HG03442 (cell line): ENCODE measurements around the gene TMA16.
"Not testable (repeated sequence)": the region's sequence is repeated elsewhere in the genome, so short reads cannot be mapped to it uniquely, and the experiment has no call there.

Source experiments
- ATAC-seq: cut with Tn5 transposase; IDR thresholded peaks from one replicate; pipeline ENCODE4 v1.9.1; 2021; ENCODE audit warnings: mild to moderate bottlenecking, moderate library complexity; ENCODE audit not compliant: unreplicated experiment

The TMA16 gene

DNA sequence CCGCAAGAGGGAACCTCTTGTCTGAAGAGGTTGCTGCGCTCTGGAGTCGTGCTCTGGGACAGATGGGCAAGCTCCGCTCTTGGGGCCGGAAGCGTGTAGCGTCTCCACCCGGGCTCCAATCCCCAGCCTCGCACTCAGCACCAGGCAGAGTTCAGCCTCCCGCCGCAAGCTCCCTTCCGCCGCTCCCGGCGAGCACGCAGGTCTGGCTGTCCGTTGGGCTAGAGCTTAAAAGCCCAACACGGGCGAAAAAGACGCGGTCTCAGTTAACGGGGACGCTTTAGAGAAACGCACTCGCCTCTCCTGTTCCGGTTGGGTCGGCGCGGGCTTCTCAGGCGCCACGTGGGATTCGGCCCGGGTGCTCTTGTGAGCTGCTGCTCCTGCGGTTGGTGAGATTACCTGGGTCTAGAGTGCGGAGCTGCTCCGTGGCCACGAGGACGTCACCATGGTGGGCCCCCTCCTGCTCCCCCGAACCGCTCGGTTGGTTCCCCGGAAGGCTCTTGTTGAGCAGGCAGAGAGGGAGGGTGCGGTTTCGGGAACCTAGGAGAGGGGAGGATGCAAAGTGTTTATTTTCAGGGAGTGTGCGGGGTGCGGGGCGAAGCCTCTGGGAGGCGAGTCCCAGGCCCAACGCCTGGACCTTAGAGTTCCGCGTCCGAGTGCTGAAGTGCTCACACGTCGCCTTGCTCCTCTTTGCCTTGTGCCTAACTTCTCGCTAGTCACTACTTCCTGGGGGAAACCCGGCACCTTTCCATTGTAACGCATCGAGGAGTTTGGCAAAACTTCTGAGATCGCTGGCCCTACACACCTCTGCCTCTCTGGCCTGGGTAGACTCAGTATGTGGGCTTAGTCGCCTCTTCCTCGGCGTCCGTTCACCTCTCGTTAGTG lies at the start of gene TMA16:
Gene TMA16 (plus strand): TSS at position 331 of the 882 bp plus-strand sequence. CDS start 112 bp downstream, at position 443.
- ATAC-seq, result peak; percentile 79

DNA sequence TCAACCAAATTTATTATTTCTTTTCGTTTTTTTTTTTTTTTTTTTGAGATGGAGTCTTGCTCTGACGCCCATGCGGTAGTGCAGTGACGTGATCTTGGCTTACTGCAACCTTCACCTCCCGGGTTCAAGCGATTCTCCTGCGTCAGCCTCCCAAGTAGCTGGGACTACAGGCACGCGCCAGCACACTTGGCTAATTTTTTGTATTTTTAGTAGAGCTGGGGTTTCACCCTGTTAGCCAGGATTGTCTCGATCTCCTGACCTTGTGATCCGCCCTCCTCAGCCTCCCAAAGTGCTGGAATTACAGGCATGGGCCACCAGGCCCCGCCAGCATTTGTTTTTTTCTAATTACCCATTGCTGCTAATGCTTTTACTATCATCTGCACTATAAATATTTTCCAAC lies 47.5 kb upstream of the TMA16 start:
- not testable (repeated sequence) for ATAC-seq

DNA sequence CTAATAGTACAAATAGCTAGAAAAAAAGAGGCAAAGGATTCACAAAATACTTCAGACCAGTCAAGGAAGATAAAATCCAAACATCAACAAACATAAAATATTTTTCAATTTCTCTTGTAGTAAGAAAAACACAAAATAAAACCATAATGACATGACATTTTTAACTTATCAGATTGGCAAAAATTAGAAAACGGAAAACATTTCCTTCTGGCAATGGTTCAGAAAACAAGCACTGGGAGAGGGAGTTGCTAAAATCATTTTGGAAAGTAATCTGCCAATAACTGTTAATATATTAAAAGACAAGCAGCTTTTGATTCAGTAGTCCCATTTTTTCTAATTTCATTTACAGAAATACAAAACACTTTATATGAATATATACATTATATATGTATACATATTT lies 47.0 kb upstream of the TMA16 start:
- no peak for ATAC-seq

DNA sequence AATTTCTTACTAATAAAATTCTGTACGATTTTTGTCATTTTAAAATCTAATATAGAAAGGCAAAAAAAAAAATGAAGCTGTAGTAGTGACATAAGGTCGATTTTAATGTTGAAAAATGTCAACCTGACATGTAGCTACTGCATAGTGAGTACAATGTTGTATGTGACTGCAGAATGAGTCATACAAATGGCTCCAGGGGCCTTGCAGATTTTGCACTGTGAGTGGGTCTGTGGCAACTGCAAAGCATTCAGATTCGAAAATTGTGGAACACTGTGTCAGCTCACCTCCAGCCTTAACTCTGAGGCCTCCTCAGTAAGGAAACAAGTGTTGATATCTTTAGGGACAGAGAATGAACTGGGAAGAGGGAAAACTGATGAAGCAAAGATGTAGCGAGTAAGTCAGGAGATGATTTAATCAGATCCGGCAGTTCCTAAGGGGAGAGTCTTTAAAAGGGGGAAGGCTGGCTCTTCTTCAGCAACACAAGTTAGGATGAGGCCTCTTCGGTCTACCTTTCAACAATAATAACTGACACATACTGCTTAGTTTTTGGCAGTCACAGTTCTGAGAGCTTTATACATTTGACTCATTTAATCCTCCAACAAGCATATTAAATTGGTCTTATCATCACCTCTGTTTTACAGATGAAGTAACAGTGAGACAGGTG lies 45.8 kb upstream of the TMA16 start:
- ATAC-seq, result no peak

DNA sequence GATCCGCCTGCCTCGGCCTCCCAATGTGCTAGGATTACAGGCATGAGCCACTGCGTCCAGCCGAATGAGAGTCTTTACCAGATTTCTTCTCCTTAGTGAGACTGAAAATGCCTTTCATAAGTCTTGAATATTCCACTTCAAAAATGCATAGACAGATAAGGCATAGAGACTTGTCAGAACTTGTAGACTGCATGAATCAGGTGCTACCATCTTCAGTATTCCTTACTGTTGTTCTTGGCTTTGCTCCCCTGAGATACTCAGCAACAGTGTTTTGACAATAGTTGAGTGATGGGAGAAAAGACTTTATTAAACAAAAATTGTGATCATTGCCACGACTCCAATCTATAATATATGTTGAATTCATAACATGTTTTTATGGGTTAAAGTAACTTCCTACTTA lies 31.9 kb upstream of the TMA16 start:
- no peak for ATAC-seq

DNA sequence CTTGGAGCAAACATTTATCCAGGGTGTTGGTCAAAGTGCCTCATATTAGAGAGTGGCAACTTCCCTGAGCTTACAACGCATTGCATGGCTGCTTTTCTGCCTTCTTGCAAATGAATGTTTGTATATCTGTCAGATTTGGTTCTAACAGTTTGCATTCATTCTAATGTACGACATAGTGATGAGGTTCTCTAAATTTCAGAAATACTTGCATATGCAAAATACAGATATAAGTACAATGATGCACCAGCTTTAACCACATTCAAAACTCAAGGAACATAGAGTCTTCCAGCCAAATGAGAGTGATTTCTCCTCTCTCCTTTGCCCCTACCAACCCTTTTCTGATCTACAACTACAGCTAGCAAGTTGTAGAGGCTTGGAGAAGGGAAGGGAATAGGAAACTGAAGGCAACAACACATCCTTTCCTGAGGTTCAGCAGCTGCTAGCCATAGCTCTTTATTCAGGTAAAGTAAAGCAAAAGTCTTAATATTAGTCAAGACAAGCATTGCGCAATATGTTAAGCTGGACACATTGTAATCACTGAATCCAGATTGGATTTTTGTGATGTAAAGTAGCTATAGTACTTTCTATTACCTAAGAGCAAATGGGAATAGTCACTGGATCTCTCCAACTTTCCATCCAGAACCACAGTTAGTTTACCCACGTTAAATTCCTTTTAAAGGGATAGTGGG lies 27.3 kb upstream of the TMA16 start:
- no peak for ATAC-seq

DNA sequence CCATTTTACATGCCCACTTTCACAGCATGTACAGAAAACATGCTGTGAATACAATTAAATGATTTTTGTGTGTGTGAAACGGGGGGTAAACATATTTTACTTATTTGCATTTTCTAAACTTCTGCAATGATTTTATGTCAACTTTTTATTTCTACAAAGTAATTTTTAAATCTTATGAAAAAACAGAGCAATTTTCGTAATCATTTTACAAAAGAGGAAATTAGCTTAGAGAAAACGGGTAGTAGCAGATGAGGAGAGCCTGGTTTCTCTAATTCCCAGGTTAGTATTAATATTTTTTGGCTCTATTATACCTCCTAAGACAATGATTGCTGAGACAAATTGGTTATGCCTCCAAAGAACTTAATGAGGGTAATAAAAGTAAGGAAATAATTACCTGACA lies 24.1 kb upstream of the TMA16 start:
- no peak for ATAC-seq

DNA sequence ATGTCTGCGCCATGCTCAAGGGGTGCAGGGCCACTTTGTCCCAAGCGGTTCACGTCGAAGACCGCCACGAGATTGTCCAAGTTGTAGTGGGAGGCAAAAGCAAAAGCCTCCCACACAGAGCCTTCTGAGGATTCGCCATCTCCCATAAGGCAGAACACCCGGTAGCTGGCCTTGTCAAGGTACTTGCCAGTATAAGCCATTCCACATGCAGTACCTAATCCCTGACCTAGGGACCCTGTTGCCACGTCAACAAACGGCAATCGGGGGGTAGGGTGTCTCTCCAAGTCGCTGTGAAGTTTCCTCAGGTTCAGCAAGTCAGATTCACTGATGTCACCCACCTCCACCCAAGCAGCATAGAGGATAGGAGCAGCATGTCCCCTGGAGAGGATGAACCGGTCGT lies 21.4 kb upstream of the TMA16 start:
- ATAC-seq, result no peak

DNA sequence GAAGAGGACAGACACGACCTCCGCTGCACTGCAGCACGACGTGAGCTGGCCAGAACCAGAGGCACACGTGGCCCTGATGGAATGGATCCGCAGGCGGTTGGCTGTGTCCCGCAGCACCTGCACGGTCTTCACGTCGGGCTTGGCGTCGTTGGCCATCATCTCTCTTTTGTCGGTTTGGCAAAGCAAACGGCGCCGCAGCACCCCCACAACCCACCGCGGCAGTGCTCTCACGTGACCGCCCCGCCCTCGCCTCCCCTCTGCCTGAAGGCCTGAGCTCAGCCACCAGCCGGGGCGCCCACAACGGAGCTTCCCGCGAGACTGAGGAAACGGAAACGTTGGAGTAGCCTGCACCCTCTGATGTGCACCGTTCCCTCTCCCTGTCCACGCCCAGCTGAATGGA lies 20.9 kb upstream of the TMA16 start, which contains the start of gene TKTL2:
Gene TKTL2 (minus strand): TSS at position 179 of the 400 bp plus-strand sequence. CDS start 20 bp downstream, at position 159.
- ATAC-seq, result no peak

DNA sequence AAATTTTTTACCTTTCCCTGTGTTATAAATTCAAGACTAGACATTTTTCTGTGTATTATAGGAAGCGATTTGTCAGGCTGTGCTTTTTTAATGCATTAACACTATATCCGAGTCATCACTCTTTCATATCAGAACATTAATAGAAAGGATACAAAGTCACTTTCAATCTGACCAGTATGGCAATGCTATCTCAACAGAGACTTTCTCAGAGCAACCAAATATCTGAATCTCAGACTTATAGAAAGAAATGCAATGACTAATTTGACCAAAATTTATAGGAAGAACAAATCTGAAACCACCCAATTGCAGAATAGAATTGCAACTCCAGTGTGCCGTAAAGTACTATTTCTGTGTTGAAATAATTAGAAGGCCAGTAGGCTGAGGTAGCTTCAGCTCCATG lies 20.5 kb upstream of the TMA16 start:
- no peak for ATAC-seq

DNA sequence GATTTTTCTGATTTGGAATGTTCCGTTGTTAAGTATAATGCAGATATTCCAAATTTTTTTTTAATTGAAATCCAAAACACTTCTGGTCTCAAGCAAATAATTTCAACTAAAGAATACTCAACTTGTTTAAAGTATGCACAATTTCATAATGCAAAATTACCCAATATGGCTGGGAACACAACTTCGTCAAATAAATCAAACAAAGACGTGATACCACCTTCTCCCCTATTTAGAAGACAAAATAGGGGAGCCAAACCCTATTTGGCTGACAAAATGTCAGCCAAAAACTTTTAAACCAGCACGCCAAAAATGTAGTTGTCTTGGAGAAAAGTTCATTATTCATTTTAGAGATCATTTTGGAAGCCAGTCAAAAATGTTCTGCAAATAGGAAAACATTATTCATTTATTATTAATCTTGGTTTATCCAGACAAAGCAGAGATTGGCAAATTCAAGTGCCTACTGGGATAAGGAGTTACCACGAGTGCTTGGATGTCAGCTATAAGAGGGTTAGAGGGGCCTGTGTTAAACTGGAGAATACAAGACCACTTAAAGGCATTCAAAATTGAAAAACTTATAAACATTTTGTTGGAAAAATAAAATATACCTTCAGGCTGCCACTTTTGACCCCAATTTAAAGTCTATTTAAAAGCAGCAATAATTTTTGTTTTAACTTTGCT lies 17.6 kb upstream of the TMA16 start:
- no peak for ATAC-seq

DNA sequence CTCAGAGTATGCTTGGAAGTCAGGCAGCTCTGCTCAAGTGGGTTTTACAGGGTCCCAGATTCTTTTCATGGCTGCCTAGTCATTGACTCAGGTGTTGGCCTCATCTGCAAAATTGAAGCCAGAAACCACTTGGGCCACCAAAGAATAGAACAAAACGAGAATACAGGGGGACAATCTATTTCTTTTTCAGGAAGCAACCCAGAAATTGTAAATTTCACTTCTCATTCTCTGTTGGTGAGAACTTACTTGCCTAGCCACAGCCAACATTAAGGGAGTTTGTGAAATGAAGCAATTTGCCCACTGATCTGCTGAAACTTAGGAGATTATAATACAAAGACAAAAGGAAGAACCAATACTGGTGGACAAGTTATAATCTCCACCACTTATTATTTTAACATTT lies 12.3 kb upstream of the TMA16 start:
- peak; percentile 57 for ATAC-seq

DNA sequence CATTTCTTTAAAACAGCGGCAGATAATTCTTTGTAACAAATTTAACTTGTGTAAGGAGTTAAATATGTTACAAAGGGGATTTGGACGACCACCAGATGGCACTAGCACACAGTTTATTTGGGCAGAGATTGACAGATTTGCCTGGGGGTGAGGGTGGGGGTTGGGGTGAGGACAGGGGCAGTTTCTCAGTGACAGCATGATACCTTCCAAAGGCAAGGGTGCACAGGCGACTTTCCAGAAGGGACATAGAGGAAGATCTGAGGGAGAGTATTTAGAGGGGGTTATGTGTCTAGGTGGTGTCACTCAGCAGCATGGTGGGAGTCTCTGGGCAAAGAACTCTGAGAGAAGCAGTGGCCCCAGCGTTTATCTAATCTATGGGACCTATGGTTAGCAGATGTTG lies 9.6 kb upstream of the TMA16 start:
- ATAC-seq, result peak; percentile 68

DNA sequence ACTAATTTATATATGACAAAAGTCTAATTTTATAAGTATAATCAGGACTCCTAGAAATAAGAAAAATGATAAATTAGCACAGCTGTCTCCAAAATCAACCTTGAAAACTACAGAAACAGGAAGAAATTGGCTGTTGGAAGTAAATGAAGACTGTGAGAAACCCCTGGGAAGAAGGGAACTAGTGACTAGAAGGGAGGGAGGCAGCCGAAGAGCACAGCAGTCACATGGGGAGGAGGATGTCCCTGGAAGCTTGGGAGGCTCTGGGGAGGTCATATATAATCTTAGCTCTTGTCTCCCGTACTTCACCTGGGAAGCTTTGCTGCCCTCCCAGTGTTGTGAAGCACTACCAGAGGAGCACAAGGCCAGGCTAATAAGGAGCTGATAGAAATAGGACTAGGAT lies 8.9 kb upstream of the TMA16 start:
- ATAC-seq, result no peak

DNA sequence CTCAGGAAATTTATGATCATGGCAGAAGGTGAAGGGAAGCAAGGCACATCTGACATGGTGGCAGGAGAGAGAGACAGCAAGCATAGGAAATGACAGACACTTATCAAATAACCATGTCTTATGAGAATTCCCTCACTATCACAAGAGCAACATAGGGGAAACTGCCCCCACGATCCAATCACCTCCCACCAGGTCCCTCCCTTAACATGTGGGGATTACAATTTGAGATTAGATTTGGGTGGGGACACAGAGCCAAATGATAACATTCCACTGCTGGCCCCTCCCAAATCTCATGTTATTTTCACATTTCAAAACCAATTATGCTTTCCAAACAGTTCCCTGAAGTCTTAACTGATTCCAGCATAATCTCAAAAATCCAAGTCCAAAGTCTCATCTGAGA lies 8.2 kb upstream of the TMA16 start:
- ATAC-seq, result no peak

DNA sequence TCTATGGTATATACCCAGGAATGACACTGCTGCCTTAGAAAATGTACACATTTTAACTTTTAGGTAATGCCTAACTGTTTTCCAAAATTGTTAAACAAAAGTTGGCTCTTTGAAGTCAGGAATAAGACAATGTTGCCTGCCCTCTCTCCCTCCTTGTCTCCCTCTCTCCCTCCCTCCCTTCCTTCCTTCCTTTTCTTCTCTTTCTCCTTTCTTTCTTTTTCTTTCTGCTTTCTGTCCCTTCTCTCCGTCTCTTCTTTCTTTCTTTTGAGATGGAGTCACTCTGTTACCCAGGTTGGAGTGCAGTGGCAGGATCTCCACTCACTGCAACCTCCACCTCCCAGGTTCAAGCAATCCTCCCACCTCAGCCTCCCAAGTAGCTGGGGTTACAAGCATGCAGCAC lies 4.6 kb upstream of the TMA16 start:
- ATAC-seq, result no peak

DNA sequence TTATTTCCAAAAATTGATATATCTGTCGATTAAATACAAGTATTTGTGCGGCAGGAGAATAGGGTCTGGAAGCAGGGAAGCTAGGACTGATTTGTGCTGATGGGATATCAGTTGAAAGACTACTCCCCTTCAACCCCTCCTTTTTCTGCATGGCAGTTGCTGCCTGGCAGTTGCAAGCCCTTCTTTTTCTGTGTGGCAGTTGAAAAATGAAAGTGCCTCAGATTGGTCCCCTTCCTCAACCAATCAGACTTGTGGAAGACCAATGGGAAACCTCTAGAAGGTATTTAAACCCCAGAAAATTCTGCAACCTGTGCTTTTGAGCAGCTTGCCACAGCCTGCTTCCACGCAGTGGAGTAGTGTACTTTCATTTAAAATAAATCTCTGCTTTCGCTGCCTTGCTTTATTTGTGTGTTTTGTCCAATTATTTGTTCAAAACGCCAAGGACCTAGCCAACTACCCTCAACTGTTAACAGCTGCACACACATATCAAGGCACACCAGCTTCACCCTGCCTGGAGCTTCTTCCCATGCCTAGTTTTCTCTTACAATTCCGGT lies 1.5 kb upstream of the TMA16 start:
- no peak for ATAC-seq

DNA sequence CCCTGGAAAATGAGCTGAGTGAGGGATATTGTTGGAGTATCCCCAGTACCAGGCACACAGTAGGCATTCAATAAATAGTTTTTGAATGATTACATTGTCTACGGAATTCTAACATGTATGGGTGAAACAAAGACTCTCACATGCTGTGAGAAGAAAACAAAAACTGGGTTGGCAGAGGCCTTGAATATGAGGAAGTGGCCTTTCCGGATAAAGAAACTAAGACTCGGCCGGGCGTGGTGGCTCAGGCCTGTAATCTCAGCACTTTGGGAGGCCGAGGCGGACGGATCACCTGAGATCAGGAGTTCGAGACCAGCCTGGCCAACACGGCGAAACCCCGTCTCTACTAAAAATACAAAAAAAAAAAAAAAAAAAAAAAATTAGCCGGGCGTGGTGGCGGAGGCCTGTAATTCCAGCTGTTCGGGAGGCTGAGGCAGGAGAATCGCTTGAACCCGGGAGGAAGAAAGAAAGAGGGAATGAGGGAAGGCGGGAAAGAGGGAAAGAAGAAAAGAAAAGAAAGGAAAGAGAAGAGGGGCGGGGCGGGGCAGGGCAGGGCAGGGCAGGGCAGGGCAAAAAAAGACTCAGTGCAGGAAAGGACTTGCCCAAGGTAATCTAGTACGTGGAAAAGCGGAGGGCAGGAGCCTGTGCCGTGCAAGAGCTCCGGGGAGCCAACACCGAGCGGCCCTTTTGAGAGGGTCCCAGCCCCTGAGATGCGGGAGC lies 689 bp upstream of the TMA16 start:
- no peak for ATAC-seq

DNA sequence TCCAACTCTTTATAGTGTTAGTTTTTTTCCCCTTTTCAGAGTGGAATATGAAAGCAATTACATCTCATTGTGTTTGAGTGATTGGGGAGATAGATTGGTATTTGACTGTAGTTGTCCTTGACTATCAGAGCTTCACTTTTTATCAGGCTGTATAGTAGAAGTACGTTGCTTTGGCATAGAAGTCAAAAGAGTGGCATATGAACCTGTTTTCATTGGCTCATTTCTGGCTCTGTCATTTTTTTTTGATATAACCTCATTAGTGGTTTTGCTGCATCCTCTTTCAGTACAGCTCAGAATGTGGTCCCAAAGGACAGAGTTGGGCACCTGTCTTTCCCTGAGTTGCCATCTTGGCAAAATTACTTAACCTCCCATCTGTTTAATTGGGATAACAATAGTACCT lies 1.4 kb downstream of the TMA16 start:
- peak; percentile 26 for ATAC-seq

DNA sequence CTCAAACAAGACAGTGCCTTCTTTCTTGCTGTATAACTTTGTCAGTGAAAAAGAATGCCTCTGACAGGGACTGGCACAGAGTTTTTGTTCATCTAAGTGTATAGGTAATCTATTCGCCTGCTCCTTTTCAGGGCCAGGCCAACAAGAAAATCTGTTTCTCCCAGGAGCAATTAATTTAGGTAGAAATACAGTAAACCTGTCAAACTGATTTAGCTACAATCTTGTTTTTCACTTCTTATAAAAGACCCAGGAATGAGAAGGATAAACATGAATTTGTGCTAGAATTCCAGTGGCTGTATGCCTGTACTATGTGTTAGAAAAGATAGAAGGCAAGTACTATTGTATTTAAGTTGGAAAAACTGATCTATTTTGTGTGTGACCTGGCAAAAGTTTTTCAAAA lies 6.1 kb downstream of the TMA16 start:
- no peak for ATAC-seq
